HS-5 (cell line): Measurements from ENCODE around the gene SFXN4.
A peak's percentile ranks its signal among the peaks of the same experiment; 100 is the strongest.
"Not testable (repeated sequence)": the region's sequence is repeated elsewhere in the genome, so short reads cannot be mapped to it uniquely, and the experiment has no call there.

Experiments used
- DNase-seq: peaks from one replicate; pipeline ENCODE4 v3.0.0-alpha.2; 2012; ENCODE audit warnings: low read depth

The SFXN4 gene

DNA sequence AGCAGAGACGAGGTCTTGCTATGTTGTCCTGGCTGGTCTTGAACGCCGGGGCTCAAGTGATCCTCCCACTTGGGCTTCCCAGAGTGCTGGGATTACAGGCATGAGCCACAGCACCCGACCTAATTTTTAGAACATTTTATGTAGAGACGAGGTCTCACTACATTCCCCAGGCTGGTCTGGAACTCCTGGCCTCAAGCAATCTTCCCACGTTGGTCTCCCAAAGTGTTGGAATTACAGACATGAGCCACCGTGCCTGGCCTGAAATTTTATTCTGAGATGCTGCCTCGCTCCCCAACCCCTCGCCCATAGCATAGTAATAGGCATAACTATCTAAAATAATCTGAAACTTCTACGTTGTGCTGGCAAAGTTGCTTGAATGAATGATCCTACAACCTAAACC lies 21.9 kb downstream of the SFXN4 start:
- no peak for DNase-seq

DNA sequence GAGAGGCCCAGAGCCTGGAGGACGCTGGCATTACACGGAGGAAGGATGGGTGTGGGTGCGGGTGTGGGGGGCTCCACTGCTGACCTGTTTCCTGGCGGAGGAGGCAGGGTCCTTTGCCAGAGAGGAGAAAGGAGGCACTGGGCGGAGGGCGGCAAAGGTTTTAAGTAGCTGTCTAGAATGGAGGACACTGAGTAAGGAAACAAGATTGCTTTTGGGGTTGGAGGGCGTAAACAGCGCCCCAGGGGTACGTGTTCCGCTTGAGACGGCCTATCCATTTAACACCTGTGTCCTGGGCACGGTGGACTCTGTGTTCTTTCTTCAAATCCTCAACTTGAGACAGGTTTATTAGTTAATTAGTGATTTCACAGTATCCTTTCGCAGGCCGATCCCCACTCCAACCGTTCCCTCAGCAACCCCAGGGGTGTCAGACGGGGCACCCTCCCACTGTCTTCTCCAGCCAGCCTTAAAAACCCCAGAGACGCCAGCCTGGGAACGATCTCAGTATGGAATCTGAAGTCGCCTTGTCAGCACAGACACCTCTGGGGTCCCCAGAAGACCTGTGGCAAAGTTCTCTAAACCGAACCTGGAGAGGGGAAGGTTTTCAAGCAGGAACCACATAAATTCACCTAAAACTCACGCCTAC lies 24.8 kb downstream of the SFXN4 start:
- DNase-seq = no peak

- DNase-seq = no peak
Observed at GRCh38 chr10:119139464-119140067, 25.9 kb downstream of the SFXN4 start.

- no peak for DNase-seq
Observed at GRCh38 chr10:119138346-119139306, 26.9 kb downstream of the SFXN4 start.

DNA sequence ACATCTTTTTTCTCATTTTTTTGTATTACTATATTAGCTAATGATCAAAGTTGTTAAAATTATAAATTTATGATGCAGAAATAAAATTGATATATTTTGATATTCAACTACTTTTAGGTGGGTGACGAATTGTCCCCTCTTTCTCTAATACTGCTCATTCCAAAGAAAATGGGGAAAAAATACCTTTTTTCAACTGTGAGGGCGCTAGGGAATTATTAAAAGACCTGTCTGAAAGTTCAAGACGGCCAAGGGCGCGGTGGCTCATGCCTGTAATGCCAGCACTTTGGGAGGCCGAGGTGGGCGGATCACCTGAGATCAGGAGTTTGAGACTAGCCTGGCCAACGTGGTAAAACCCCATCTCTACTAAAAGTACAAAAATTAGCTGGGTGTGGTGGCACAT lies 27.6 kb downstream of the SFXN4 start:
- DNase-seq = not testable (repeated sequence)

GRCh38 chr10:119136084-119136483 lies 29.4 kb downstream of the SFXN4 start:
- DNase-seq = no peak

DNA sequence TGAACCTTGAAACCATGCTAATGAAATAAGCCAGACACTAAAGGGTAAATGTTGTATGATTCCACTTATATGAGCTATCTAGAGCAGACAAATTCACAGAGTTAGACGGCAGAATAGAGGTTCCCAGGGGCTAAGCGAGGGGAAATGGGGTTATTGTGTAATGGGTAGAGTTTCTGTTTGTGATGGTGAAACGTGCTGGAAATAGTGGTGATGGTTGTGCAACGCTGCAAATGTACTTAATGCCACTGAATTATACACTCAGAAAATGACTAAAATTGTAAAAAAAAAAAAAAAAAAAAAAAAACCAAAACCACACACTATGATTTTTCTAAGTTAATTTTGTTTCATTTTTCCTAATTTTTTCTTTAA lies 30.0 kb downstream of the SFXN4 start:
- no peak for DNase-seq

DNA sequence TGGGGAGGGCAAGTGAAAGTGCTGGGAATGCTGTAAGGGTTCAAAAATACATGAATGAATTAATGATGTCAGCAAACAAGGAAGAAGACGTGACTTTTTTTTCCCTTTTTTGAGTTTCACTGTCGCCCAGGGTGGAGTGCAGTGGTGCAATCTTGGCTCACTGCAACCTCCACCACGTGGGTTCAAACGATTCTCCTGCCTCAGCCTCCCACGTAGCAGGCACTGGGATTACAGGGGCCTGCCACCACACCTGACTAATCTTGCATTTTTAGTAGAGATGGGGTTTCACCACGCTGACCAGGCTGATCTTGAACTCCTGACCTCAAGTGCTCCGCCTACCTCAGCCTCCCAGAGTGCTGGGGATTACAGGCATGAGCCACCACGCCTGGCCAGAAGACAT lies 31.6 kb downstream of the SFXN4 start:
- DNase-seq = no peak

DNA sequence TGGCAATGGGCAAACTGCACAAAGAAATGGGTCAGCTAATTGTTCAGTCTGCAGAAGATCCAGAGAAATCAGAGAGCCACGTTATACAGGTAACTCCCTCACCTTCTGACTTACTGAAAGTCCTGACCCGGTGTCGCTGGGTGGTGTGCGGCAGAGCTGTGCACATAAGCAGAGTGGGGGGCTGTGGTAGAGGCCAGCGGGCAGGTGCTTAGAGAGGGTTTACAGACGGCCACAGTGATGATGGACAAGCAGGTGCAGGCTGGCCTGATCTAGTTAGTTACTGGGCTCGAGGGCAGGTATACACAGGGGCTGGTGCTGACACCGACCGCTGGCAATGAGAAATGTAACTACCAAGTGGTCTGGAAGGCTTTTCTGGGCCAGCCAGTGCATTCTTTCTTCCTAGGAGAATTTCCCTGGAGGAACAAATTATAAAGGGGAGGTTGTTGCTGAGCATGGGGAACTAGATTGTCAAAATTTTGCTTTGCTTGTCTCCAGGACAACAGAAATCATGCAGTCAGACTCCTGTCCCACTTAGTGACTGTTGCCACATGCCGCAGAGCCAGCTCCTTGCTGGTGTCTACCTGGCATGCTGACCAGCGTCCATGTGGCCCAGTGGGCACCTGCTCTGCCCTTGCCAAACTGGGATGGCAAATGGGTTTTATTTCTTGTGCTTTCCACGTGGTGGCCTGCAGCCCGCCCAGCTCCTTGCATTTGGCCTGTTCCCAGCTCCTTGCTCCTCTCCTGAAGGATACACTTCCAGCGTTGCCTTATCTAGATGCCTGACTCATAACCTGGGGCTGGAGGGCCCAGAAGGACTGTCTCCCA lies 32.8 kb downstream of the SFXN4 start:
- no peak for DNase-seq

DNA sequence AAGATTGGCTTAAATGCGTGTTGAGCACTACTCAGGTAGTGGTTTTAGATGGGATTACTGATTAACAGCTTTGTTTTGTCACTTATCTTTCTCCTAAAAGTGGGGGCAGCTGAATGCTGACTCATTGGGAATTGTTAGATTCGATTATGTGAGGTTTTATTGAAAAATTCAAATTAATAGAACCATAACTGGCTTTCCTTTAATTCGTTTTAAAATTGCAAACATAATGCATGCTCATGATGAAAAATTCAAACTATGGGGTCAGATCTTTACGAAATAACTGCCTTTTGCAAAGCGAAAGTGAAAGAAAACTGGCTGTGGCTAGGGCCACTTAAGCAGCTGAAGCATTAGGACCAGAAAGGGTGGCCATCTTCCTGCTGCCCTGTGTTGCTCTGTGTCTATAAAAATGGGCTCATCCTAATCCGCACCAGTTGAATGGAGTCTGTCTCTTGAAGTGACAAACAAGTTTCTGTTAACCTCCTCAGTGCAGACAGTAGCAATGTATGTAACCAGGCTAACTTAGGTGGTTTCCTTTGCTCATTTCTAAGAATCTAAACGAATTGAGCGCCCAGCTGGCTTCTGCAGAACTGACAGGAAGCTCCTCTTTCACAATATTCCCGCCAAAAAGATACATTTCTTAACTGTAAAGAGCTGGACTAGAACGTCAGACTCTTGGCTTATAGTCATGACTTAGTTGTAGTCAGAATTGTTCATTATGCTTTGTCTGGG lies 33.8 kb downstream of the SFXN4 start:
- no peak for DNase-seq

- no peak for DNase-seq
Observed at GRCh38 chr10:119129721-119130120, 35.8 kb downstream of the SFXN4 start.

GRCh38 chr10:119125942-119126341 lies 39.6 kb downstream of the SFXN4 start:
- DNase-seq = no peak

DNA sequence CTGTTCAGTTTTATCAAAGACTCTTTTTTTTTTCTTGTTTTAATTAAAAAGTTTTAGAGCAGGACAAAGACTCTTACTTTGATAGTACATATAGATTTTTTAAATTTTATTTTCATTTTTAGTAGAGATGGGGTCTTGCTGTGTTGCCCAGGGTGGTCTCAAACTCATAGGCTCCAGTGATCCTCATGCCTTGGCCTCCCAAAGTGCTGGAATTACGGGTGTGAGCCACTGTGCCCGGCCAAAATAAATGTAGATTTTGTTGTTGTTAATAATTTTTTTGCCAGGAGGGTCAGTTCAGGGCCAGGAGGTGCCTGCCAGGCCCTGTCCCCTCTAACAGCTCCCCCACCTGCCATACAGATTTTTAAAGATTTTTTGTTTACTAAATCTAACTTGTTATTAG lies 44.6 kb downstream of the SFXN4 start:
- no peak for DNase-seq

- no peak for DNase-seq
Observed at GRCh38 chr10:119120413-119120867, 45.1 kb downstream of the SFXN4 start.

- no peak for DNase-seq
Observed at GRCh38 chr10:119119400-119119799, 46.1 kb downstream of the SFXN4 start.

GRCh38 chr10:119118231-119118630 lies 47.3 kb downstream of the SFXN4 start:
- DNase-seq = no peak

GRCh38 chr10:119116326-119116951 lies 49.1 kb downstream of the SFXN4 start:
- no peak for DNase-seq

GRCh38 chr10:119115926-119116325 lies 49.6 kb downstream of the SFXN4 start:
- DNase-seq = no peak

DNA sequence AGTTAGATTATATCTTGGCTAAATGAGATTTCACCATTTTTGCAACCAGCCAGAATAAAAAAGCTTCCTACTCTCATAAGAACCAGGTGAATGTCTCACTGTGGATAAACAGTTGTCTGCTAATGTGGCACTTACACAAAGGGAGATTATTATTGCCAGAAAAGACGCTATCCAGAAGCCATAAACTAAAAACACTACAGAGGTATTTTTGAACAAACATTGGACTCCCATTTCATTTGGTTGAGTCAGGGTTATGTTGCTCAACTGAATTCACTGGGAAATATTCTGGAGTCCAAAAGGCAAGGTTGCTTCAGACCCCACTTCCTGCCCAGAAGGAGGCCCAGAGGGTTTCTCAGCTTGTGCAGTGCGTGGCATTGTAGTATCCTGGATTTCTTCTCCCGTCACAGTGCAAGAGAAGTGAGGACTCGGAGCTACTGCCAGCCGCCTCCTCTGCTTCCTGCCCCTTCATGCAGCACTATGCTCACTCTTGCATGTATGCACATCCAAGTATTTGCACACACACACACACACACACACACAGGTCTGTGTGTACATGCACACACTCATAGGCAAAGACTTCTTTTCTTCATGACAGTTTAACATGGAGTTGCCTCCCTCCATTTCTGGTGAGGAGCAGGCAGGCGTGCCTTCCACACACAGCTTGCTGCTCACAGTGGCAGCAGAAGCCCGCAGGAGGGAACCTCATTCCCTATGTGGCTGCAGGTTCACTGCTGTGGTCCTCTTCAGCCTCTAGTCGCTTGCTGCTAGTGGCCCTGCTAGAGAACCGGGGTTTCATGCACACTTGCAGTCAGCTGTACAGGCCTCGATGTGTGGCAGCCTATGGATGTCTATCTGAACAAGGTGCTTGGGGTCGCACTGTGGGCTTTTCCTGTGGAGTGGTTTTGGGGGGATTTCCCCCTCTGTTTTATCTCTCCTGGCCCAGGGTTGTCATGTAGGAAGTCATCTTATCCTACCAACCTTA lies 51.5 kb downstream of the SFXN4 start:
- peak; percentile 85 for DNase-seq

- peak; percentile 52 for DNase-seq
Observed at GRCh38 chr10:119112056-119112455, 53.5 kb downstream of the SFXN4 start.
